ENCODE results near the gene PRKAR1A.
"Not testable (repeated sequence)": the region's sequence is repeated elsewhere in the genome, so short reads cannot be mapped to it uniquely, and the experiment has no call there.

PRKAR1A gene

DNA sequence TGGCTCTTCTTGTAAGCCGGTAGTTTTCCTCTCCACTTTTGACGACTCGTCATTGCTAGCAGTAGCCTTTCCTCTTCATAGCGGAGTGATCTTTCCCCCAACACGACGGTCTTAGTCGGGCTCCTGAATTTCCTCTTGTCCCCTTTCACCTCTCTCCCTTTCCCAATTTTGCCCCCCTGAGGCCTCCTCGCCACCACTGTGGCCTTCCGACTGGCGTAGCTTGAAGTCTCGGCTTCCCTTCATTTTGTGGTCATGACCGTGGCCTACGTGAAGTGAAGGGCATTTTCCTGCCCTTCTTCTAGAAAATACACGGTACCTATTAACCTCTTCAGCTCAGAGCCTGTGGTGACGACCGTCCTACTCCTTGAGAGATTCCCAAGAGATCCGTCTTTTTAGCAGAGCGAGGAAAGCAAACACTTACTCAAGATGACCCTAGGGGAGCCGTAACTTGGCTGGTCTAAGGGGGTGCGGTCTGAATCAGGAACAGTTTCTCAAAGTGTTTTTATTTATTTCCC is 787 bp downstream of the PRKAR1A start:
- TF ChIP-seq, protein P1, sequence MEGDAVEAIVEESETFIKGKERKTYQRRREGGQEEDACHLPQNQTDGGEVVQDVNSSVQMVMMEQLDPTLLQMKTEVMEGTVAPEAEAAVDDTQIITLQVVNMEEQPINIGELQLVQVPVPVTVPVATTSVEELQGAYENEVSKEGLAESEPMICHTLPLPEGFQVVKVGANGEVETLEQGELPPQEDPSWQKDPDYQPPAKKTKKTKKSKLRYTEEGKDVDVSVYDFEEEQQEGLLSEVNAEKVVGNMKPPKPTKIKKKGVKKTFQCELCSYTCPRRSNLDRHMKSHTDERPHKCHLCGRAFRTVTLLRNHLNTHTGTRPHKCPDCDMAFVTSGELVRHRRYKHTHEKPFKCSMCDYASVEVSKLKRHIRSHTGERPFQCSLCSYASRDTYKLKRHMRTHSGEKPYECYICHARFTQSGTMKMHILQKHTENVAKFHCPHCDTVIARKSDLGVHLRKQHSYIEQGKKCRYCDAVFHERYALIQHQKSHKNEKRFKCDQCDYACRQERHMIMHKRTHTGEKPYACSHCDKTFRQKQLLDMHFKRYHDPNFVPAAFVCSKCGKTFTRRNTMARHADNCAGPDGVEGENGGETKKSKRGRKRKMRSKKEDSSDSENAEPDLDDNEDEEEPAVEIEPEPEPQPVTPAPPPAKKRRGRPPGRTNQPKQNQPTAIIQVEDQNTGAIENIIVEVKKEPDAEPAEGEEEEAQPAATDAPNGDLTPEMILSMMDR (conservative IDR thresholded peaks at IDR 0.05), result no peak
- TF ChIP-seq ZFX (IDR thresholded peaks at IDR 0.05), result peak; percentile 64
- peak overlapping the region; percentile 80 for H3K27ac ChIP-seq

DNA sequence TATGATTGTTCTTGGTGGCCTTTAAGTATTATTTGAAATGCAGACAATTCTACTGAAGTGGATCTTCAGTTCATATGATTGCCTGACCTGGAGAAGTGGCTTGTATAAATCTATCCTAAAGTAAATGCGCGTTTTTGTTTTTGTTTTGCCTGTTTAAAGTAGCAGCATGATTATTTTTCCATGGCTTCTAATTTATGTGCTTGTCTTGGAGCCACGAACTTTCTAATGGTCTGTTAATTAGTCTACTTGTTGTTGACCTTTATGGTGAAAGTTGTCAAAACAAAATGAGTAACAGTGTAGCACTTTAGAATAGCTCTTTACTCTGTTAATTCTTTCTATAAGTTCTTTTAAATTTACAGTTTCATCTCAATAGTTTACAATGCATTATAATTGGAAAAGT is 1.7 kb downstream of the PRKAR1A start:
- TF ChIP-seq, protein P1 (conservative IDR thresholded peaks at IDR 0.05), result no peak
- TF ChIP-seq ZFX (IDR thresholded peaks at IDR 0.05), result no peak
- no peak overlapping the region for H3K27ac ChIP-seq

DNA sequence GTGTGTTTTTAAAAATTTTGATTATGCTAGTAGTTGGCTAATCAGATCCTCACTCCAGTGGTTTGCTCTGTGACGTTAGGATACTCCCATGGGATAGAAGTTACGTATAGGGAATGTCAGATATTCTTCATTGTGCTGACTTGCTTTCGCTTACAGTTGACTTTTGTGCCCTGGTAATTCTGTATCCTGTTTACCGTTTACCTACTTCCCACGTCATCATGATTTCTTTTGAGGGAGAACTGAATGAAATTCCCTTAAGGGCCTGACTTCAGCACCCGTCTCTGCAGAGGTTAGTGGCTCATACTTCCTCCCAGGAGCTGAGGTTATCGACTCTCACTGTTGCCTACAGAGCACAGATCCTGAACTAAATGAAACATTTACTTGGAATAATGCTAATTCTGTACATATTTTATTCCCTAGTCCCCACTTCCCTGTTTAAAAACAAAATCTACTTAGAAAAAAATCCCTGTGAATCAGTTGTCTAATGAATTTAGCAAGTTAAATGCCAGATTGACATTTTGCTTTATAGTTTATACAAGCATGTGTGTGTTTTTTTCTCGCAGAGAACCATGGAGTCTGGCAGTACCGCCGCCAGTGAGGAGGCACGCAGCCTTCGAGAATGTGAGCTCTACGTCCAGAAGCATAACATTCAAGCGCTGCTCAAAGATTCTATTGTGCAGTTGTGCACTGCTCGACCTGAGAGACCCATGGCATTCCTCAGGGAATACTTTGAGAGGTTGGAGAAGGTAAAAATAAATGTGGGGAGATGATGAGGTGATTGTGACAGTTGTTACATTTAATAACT is 2.8 kb downstream of the PRKAR1A start:
- TF ChIP-seq ZFX (IDR thresholded peaks at IDR 0.05), result no peak
- TF ChIP-seq, protein P1 (conservative IDR thresholded peaks at IDR 0.05), result no peak
- no peak overlapping the region for H3K27ac ChIP-seq

- H3K27ac ChIP-seq, result no peak overlapping the region
These were observed 4.5 kb downstream of the PRKAR1A start for GRCh38 chr17:68516732-68517131.

GRCh38 chr17:68517605-68518004 is 5.4 kb downstream of the PRKAR1A start:
- not testable (repeated sequence) for H3K27ac ChIP-seq

More at GRCh38 chr17:68516732-68517131, 4.5 kb downstream of the PRKAR1A start:
- no peak for TF ChIP-seq ZFX (IDR thresholded peaks at IDR 0.05)
- TF ChIP-seq, protein P1 (conservative IDR thresholded peaks at IDR 0.05), result no peak

DNA sequence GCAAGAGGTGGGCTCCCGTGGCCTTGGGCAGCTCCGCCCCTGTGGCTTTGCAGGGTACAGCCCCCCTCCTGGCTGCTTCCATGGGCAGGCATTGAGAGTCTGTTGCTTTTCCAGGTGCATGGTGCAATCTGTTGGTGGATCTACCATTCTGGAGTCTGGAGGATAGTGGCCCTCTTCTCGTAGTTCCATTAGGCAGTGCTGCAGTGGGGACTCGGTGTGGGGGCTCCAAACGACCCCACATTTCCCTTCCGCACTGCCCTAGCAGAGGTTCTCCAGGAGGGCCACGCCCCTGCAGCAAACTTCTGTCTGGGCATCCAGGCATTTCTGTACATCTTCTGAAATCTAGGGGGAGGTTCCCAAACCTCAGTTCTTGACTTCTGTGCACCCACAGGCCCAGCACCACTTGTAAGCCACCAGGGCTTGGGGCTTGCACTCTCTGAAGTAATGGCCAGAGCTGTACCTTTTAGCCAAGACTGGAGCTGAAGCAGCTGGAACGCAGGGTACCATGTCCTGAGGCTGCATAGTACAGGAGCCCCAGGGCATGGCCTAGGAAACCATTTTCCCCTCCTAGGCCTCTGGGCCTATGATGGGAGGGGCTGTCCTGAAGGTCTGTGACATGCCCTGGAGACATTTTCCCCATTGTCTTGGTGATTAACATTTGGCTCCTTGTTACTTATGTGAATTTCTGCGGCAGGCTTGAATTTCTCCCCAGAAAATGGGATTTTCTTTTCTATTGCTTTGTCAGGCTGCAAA is 6.0 kb downstream of the PRKAR1A start:
- TF ChIP-seq, protein P1 (conservative IDR thresholded peaks at IDR 0.05), result no peak
- TF ChIP-seq ZFX (IDR thresholded peaks at IDR 0.05), result no peak
- no peak overlapping the region for H3K27ac ChIP-seq

DNA sequence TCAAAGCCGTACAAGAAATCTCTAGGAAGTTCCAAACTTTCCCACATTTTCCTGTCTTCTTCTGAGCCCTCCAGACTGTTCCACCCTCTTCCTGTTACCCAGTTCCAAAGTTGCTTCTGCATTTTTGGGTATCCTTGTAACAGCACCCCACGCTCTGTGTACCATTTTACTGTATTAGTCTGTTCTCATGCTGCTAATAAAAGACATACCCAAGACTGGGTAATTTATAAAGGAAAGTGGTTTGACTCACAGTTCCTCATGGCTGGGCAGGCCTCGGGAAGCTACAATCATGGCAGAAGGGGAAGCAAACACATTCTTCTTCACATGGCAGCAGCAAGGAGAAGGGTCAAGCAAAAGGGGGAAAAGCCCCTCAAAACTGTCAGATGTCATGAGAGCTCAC is 6.8 kb downstream of the PRKAR1A start:
- H3K27ac ChIP-seq, result not testable (repeated sequence)

GRCh38 chr17:68519911-68520310 is 7.7 kb downstream of the PRKAR1A start:
- TF ChIP-seq ZFX (IDR thresholded peaks at IDR 0.05), result no peak
- TF ChIP-seq, protein P1 (conservative IDR thresholded peaks at IDR 0.05), result no peak

More at GRCh38 chr17:68519911-68520310, 7.7 kb downstream of the PRKAR1A start:
- no peak overlapping the region for H3K27ac ChIP-seq

All from C4-2B (cell line).